Measurements from ENCODE around the gene PEX6. TPM values are rescaled to one million over a fixed set of nuclear protein-coding genes. Genes with fewer than 3 reads are reported as not detected.
A peak's percentile ranks its signal among the peaks of the same experiment; 100 is the strongest.

PEX6 gene
- total and polyA plus RNA-seq, 2 of the 13 experiments (the other 11 are each of a cell fraction or from before 2014, with no cell fraction given): 5.1 to 6.7 TPM

GRCh38 chr6:43013843-43014433, 35.0 kb upstream of the PEX6 start, which contains the start of the genes KLHDC3 and MEA1 (continued):
- TF ChIP-seq AFF4 (CRISPR knock-in tag; IDR thresholded peaks at IDR 0.05) (no peak), YY1 (IDR thresholded peaks at IDR 0.05; ENCODE audit: insufficient read depth, insufficient replicate concordance, low read depth, low read length) (peak; percentile 47), RFXAP (CRISPR knock-in tag; IDR thresholded peaks at IDR 0.05; ENCODE audit: borderline replicate concordance) (no peak), E2F5 (CRISPR knock-in tag; conservative IDR thresholded peaks at IDR 0.05) (peak; percentile 25; the same call in 1 of the 2 replicates), TP53 (CRISPR knock-in tag; conservative IDR thresholded peaks at IDR 0.05) (no peak), ZNF660 (CRISPR knock-in tag; IDR thresholded peaks at IDR 0.05; ENCODE audit: borderline replicate concordance, low read depth) (no peak), TGIF2 (CRISPR knock-in tag; IDR thresholded peaks at IDR 0.05) (peak; percentile 88), NPAS2 (CRISPR knock-in tag; IDR thresholded peaks at IDR 0.05; ENCODE audit: borderline replicate concordance) (no peak), GATAD2A (CRISPR knock-in tag; IDR thresholded peaks at IDR 0.05) (0 out of 2 replicates have a peak, but pooled peaks have one; percentile 41), ZBTB8A (CRISPR knock-in tag; IDR thresholded peaks at IDR 0.05; ENCODE audit: borderline replicate concordance, low read depth) (no peak), DPF2 (CRISPR knock-in tag; IDR thresholded peaks at IDR 0.05; ENCODE audit: borderline replicate concordance, low read depth) (no peak), KIAA2018 (CRISPR knock-in tag; IDR thresholded peaks at IDR 0.05; ENCODE audit: borderline replicate concordance) (no peak), PBX3 (CRISPR knock-in tag; IDR thresholded peaks at IDR 0.05; ENCODE audit: borderline replicate concordance) (0 out of 2 replicates have a peak, but pooled peaks have one; percentile 20), EP300 (IDR thresholded peaks at IDR 0.05; ENCODE audit: low read depth in 2 of 2, low read length in 2 of 2) (no peak; a peak in 1 of 4 replicates), EP300 (CRISPR knock-in tag; IDR thresholded peaks at IDR 0.05; ENCODE audit: borderline replicate concordance) (no peak)

All from HepG2 (cell line).